Astrocyte of the spinal cord (primary cell): ENCODE data around the gene PELI3.
"Not testable (repeated sequence)": the region's sequence is repeated elsewhere in the genome, so short reads cannot be mapped to it uniquely, and the experiment has no call there.

ENCODE experiments used
- DNase-seq: peaks from one replicate; pipeline ENCODE4 v3.0.0; 2011; ENCODE audit warnings: low read depth, low spot score
- H3K4me3 ChIP-seq: 2 replicates; pipeline ENCODE4 v1.5.1; 2011; ENCODE audit warnings: low read depth, mild to moderate bottlenecking, low read length, moderate library complexity
- in situ Hi-C: cut with HindIII; loops from 2 replicates; pipeline ENCODE4 v1.10.0; 2017; ENCODE audit warnings: low sequenced_read_pairs
- TF ChIP-seq, protein P1 (sequence below): IDR thresholded peaks from 2 replicates; pipeline ENCODE4 v1.5.1; 2012; ENCODE audit warnings: low read depth, mild to moderate bottlenecking, low read length, inconsistent platforms

PELI3 gene

DNA sequence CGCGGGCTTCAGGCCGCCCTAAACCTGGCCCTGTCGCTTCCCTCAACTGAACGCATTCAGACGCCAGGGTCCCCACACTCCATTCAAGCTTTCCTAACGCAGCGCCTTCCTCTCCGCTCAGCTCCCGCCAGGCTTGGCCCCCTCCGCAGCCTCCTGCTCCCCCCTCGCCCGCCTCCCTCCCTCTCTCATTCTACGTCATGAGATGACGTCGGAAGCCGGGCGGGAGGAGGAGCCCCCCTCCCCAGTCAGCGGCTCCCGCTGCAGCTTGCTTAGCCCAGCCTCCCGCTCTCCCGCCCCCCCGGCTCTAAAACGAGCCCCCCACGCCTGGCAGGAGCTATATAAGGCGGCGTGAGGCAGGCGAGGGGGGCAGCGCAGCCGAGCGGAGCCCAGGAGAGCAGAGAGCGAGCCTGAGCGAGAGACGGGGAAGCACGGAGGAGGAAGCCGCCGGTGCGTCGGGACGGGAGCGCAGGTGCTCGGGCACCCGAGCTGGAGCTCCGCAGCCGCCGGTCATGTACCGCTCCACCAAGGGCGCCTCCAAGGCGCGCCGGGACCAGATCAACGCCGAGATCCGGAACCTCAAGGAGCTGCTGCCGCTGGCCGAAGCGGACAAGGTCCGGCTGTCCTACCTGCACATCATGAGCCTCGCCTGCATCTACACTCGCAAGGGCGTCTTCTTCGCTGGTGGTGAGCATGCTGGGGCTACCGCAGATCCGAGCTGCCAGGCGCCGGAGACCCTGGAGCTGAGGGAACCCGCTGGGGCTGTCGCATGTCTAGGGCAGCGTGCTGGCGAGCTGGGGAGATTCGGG is 45.8 kb upstream of the PELI3 start, which contains the start of gene NPAS4:
Gene NPAS4, plus strand, starts transcription at position 365 of the 806 bp plus-strand sequence. Its CDS starts 145 bp downstream, at position 510.
- TF ChIP-seq, protein P1, sequence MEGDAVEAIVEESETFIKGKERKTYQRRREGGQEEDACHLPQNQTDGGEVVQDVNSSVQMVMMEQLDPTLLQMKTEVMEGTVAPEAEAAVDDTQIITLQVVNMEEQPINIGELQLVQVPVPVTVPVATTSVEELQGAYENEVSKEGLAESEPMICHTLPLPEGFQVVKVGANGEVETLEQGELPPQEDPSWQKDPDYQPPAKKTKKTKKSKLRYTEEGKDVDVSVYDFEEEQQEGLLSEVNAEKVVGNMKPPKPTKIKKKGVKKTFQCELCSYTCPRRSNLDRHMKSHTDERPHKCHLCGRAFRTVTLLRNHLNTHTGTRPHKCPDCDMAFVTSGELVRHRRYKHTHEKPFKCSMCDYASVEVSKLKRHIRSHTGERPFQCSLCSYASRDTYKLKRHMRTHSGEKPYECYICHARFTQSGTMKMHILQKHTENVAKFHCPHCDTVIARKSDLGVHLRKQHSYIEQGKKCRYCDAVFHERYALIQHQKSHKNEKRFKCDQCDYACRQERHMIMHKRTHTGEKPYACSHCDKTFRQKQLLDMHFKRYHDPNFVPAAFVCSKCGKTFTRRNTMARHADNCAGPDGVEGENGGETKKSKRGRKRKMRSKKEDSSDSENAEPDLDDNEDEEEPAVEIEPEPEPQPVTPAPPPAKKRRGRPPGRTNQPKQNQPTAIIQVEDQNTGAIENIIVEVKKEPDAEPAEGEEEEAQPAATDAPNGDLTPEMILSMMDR, result no peak
- in situ Hi-C loops, result no loop called here
- DNase-seq, result no peak
- no peak within 1 kb of the TSS for H3K4me3 ChIP-seq

DNA sequence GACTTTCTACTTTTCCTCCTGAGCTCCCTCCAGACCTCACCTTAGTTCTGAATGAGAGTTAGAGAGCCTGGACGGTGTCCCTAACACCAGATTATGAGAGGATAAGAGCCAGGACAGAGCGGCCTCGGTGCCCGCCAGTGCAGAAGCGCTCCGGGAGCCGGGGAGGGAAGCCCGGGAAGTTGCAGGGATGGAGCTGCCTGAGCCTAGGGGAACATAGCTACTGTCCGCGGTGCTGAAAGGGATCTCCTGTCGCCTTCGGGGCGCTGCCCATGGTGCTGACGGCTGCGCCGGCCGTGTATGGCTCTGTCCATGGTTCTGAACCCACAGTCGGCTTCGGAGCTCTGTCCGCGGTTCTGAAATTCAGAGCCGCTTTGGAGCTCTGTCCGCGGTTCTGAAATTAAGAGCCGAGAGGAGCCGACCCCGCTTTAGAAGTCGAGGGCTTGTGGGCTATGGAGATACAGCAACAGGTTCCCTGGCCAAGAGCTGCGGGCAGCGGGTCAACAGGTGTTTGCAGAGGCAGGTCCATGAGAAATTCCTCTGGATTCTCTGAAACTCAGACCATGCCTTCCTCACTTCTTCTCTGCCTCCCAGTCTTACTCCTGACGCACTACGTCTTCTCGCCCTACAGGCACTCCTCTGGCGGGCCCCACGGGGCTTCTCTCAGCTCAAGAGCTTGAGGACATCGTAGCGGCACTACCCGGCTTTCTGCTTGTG is 45.1 kb upstream of the PELI3 start:
- in situ Hi-C loops, result no loop called here
- TF ChIP-seq, protein P1, result no peak
- no peak overlapping the region for H3K4me3 ChIP-seq
- peak; percentile 83 for DNase-seq

DNA sequence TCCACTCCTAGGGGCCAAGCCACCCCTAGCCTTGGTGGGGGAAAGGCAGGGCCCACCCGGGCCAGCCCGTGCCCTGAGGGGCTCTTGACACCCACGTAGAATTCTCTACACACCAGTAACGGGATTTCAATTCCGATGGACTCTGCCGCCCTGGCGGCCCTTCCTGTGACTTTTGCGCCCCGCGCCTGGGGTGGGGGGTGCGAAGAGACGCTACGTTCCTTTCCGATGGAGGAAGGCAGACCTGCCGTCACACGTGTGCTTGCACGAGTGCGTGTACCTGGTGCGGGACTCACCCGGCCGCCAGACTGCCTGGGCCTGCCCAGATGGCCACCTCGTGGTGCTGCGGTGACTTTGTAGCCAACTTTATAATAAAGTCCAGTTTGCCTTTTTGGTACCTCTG is 40.4 kb upstream of the PELI3 start:
- in situ Hi-C loops, result no loop called here
- TF ChIP-seq, protein P1, result no peak
- H3K4me3 ChIP-seq, result no peak overlapping the region
- DNase-seq, result no peak

DNA sequence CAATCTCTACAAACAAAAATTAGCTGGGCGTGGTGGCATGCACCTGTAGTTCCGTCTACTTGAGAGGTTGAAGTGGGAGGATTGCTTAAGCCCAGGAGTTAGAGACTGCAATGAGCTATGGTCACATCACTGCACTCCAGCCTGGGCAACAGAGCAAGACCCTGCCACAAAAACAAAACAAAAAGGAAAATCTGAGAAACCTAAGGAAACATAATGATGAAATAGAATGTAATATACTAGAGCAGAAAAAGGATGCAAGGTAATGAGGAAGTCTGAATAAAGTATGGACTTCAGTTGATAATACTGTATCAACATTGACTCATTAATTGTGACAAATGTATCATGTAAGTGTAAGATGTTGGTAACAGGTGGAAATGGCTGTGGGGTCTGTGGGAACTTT is 37.8 kb upstream of the PELI3 start:
- in situ Hi-C loops, result no loop called here
- no peak overlapping the region for H3K4me3 ChIP-seq
- no peak for DNase-seq
- TF ChIP-seq, protein P1, result no peak

DNA sequence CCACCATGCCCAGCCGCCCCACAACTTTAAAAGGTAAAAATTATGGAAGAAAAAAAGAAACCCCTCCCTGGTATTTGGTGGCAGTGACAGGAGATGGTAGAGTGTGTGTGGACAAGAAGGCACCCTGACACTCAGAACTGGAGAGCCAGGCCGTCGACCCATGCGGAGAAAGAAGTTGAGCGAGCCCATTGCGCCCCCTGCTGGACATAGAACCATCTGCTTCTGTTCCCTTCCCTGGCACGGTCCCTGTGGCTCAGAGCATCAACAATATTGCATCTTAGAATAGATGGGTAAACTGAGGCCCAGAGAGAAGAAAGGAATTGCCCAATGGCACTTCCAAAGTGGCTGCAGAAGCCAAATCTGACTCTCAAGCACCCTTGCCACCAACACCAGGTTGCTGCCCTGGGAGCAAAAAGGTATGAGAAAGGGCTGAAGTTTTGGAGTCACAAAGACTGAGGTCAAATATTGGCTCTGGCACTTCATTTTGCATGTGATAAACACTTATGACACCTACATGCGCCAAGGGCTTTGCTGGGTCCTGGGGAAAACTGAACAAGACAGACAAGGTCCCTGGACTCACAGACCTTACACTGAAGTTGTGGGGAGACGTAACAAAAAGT is 36.6 kb upstream of the PELI3 start:
- TF ChIP-seq, protein P1, result peak; percentile 81
- in situ Hi-C loops, result no loop called here
- DNase-seq, result peak; percentile 62
- no peak overlapping the region for H3K4me3 ChIP-seq

DNA sequence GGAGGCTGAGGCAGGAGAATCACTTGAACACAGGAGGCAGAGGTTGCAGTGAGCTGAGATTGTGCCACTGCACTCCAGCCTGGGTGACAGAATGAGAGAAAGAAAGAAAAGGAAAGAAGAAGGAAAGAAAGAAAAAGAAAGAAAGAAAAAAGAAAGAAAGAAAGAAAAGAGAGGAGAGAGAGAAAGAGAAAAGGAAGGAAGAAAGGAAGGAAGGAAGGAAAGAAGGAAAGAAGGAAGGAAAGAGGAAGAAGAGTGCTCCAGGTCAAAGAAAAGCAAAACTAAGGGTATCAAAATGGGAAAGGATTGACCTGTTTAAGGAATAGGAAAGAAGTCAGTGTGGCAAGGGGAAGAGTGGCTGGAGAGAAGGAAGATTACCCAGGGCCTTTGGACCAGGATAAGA is 35.4 kb upstream of the PELI3 start:
- DNase-seq, H3K4me3 ChIP-seq, in situ Hi-C loops: not testable (repeated sequence)

DNA sequence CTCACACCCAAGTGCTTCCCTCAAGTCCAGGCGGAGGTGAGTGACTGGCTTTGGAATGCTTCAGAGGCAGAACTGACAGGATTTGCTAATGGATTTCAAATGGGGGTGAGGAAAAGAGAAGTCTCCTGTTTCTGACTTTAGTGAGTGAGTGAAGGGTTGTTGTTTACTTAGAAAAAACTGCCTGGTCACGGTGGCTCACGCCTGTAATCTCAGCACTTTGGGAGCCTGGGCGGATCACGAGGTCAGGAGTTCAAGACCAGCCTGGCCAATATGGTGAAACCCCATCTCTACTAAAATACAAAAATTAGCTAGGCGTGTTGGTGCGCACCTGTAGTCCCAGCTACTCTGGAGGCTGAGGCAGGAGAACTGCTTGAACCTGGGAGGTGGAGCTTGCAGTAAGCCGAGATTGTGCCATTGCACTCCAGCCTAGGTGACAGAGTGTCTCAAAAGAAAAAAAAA is 34.8 kb upstream of the PELI3 start:
- in situ Hi-C loops, H3K4me3 ChIP-seq, DNase-seq: not testable (repeated sequence)
